Measurements from ENCODE around the gene ASPDH.
"Not testable (repeated sequence)": the region's sequence is repeated elsewhere in the genome, so short reads cannot be mapped to it uniquely, and the experiment has no call there.

Gene ASPDH

GRCh38 chr19:50531171-50531612, 17.5 kb upstream of the ASPDH start:
- no peak for TF ChIP-seq CTCF (conservative IDR thresholded peaks at IDR 0.05; ENCODE audit: low read depth, low read length)
- Histone ChIP-seq H3K4me3 (IDR thresholded peaks at IDR 0.05; ENCODE audit: insufficient read depth, low read depth, low read length) (no peak overlapping the region), H3K36me3 (ENCODE audit: insufficient read depth) (no peaks in the 10 kb centered on the region), H3K27ac (no peak overlapping the region), H3K4me1 (ENCODE audit: low read depth, poor library complexity, severe bottlenecking) (no peaks in the 10 kb centered on the region), H4K20me1 (ENCODE audit: insufficient read depth) (no peaks in the 10 kb centered on the region), H3K4me2 (no peak overlapping the region), H3K9ac (no peak overlapping the region), H2AFZ (ENCODE audit: low read depth) (no peak overlapping the region), H3K79me2 (ENCODE audit: insufficient read depth, low read depth) (no peaks in the 10 kb centered on the region), H3K27me3 (ENCODE audit: insufficient read depth, low read depth) (peaks cover 71% of the 10 kb centered on the region)

DNA sequence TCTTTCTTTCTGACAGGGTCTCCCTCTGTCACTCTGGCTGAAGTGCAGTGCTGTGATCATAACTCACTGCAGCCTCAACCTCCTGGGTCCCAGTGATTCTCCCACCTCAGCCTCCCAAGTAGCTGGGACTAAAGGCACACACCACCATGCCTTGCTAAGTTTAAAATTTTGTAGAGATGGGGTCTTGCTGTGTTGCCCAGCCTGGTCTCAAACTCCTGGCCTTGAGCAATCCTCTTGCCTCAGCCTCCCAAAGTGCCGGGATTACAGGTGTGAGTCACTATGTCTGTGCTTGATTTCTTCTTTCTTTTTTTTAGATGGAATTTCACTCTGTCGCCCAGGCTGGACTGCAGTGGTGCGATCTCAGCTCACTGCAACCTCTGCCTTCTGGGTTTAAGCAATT, 14.3 kb upstream of the ASPDH start:
- not testable (repeated sequence) for H3K79me2 ChIP-seq (ENCODE audit: insufficient read depth, low read depth); H3K36me3 ChIP-seq (ENCODE audit: insufficient read depth); H3K4me2 ChIP-seq; H2AFZ ChIP-seq (ENCODE audit: low read depth); H4K20me1 ChIP-seq (ENCODE audit: insufficient read depth); H3K4me1 ChIP-seq (ENCODE audit: low read depth, poor library complexity, severe bottlenecking); H3K4me3 ChIP-seq (IDR thresholded peaks at IDR 0.05; ENCODE audit: insufficient read depth, low read depth, low read length); H3K9ac ChIP-seq; H3K27ac ChIP-seq
- peaks cover 79% of the 10 kb centered on the region for H3K27me3 ChIP-seq (ENCODE audit: insufficient read depth, low read depth)

DNA sequence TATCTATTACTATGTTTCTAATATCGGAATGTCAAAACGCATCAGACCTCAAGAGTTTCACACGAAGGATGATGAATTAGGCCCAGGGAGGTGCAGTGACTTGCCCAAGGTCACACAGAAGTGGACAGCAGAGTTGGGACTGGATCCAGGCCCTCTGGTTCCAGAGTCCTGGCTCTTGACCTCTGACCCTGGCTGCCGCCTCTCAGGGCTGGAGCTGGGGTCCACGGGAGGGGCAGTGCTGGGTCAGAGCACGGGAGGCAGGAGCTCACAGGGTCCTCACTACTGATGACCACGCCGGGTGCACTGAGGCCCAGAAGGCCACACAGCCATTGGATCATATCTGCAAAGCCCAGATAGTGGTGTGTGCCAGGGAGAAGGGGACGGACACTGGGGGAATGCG, 9.2 kb upstream of the ASPDH start:
- H3K79me2 ChIP-seq (ENCODE audit: insufficient read depth, low read depth), result no peaks in the 10 kb centered on the region
- H2AFZ ChIP-seq (ENCODE audit: low read depth), result no peak overlapping the region
- TF ChIP-seq CTCF (conservative IDR thresholded peaks at IDR 0.05; ENCODE audit: low read depth, low read length), result no peak
- no peaks in the 10 kb centered on the region for H3K36me3 ChIP-seq (ENCODE audit: insufficient read depth)
- no peaks in the 10 kb centered on the region for H4K20me1 ChIP-seq (ENCODE audit: insufficient read depth)
- no peak overlapping the region for H3K4me3 ChIP-seq (IDR thresholded peaks at IDR 0.05; ENCODE audit: insufficient read depth, low read depth, low read length)
- H3K4me2 ChIP-seq, result no peak overlapping the region
- no peak overlapping the region for H3K27ac ChIP-seq
- H3K9ac ChIP-seq, result no peak overlapping the region
- H3K27me3 ChIP-seq (ENCODE audit: insufficient read depth, low read depth), result peaks cover 72% of the 10 kb centered on the region
- H3K4me1 ChIP-seq (ENCODE audit: low read depth, poor library complexity, severe bottlenecking), result no peaks in the 10 kb centered on the region

DNA sequence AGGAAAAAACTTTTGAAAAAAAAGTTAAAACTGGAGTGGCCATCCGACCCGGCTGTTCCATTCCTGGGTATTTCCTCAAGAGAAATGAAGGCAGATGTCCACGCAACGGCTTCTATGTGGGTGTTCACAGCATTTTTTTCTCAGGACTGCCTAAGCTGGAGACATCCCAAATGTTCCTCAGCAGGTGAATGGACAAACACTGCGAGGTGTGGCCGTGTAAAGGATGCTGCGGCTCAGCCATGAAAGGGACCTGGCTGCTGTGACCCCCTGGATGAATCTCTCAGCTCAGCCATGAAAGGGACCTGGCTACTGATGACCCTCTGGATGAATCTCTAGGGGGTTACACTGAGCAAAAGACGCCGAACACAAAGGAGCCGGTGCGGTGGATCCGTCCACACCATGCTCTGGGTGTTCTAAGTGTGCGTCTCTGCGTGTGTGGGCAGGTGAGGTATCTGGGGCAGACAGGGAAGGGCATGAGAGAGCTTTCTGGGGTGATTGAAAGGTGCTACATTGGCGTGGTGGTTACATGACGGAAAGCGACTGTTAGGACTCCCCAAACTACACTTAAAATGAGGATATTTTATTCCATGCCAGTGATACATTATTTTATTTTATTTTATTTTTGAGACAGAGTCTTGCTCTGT, 7.2 kb upstream of the ASPDH start:
- H3K4me2 ChIP-seq, result no peak overlapping the region
- no peak overlapping the region for H3K27ac ChIP-seq
- no peak overlapping the region for H3K4me3 ChIP-seq (IDR thresholded peaks at IDR 0.05; ENCODE audit: insufficient read depth, low read depth, low read length)
- no peak for TF ChIP-seq CTCF (conservative IDR thresholded peaks at IDR 0.05; ENCODE audit: low read depth, low read length)
- no peak overlapping the region for H2AFZ ChIP-seq (ENCODE audit: low read depth)
- no peaks in the 10 kb centered on the region for H3K36me3 ChIP-seq (ENCODE audit: insufficient read depth)
- H3K27me3 ChIP-seq (ENCODE audit: insufficient read depth, low read depth), result peaks cover 56% of the 10 kb centered on the region
- no peak overlapping the region for H3K9ac ChIP-seq
- H3K4me1 ChIP-seq (ENCODE audit: low read depth, poor library complexity, severe bottlenecking), result no peaks in the 10 kb centered on the region
- H4K20me1 ChIP-seq (ENCODE audit: insufficient read depth), result no peaks in the 10 kb centered on the region
- no peaks in the 10 kb centered on the region for H3K79me2 ChIP-seq (ENCODE audit: insufficient read depth, low read depth)

DNA sequence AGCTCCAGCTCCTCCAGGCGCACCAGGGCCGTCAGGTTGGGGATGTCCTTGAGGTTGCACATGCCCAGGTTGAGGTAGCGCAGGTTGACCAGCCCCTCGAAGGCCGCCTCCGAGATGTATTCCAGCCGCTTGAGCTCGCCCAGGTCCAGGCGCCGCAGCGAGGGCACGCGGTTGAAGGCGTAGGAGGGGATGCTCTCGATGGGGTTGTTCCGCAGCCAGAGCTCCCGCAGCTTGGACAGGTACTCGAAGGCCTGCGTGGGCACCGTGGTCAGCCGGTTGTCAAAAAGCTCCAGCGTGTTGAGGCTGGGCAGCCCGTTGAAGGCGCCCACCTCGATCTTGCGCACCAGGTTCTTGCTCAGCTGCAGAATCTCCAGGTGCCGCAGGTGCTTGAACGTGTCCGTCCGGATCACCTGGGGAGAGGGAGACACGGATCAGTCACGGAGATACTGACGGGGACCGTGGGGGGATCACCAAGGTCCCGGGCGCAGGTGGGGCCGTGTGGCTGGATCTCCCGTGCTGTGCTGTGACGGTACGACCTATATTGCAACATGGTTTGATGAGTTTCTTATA, 5.4 kb upstream of the ASPDH start:
- TF ChIP-seq CTCF (conservative IDR thresholded peaks at IDR 0.05; ENCODE audit: low read depth, low read length), result no peak
- Histone ChIP-seq H3K4me2 (no peak overlapping the region), H4K20me1 (ENCODE audit: insufficient read depth) (no peaks in the 10 kb centered on the region), H3K4me3 (IDR thresholded peaks at IDR 0.05; ENCODE audit: insufficient read depth, low read depth, low read length) (no peak overlapping the region), H2AFZ (ENCODE audit: low read depth) (no peak overlapping the region), H3K36me3 (ENCODE audit: insufficient read depth) (no peaks in the 10 kb centered on the region), H3K27ac (no peak overlapping the region), H3K9ac (no peak overlapping the region), H3K4me1 (ENCODE audit: low read depth, poor library complexity, severe bottlenecking) (no peaks in the 10 kb centered on the region), H3K27me3 (ENCODE audit: insufficient read depth, low read depth) (peaks cover 43% of the 10 kb centered on the region), H3K79me2 (ENCODE audit: insufficient read depth, low read depth) (no peaks in the 10 kb centered on the region)
